DND-41 (cell line): ENCODE data around the gene PPP1R37.

Source experiments
- ATAC-seq: fragments of 200-7000 bp; cut with Tn5 transposase; 3 replicates; pipeline ENCODE4 v1.9.1; 2021; ENCODE audit warnings: low read depth; ENCODE audit not compliant: insufficient read depth
- DNase-seq: peaks from one replicate; pipeline ENCODE4 v3.0.0-alpha.2; 2020
- H2AFZ ChIP-seq: 2 replicates; pipeline ENCODE4 v1.6.0; 2012; ENCODE audit warnings: low read depth, low read length
- H3K27ac ChIP-seq: 2 replicates; pipeline ENCODE4 v1.5.1; 2012; ENCODE audit warnings: low read length, inconsistent platforms
- H3K27me3 ChIP-seq: fragments of 200-600 bp; sonication (generic); 2 replicates; pipeline ENCODE4 v1.6.0; 2012; ENCODE audit warnings: low read length, mild to moderate bottlenecking, inconsistent platforms; ENCODE audit not compliant: insufficient read depth, poor library complexity
- H3K36me3 ChIP-seq: 2 replicates; pipeline ENCODE4 v1.5.1; 2012; ENCODE audit warnings: low read length, inconsistent platforms; ENCODE audit not compliant: insufficient read depth
- H3K4me1 ChIP-seq: 2 replicates; pipeline ENCODE4 v1.5.1; 2012; ENCODE audit warnings: mild to moderate bottlenecking, low read length; ENCODE audit not compliant: insufficient read depth
- H3K4me2 ChIP-seq: 2 replicates; pipeline ENCODE4 v1.6.0; 2012; ENCODE audit warnings: mild to moderate bottlenecking, moderate library complexity, low read length, inconsistent platforms; ENCODE audit not compliant: insufficient read depth
- H3K4me3 ChIP-seq, 2 experiments: fragments of 200-600 bp in 1 of 2; shearing (Covaris generic) in 1 of 2; 2 replicates each; pipeline ENCODE4 v1.5.1; 2012 to 2016; ENCODE audit warnings: inconsistent platforms in 2 of 2, low read length in 2 of 2, mild to moderate bottlenecking in 2 of 2, low read depth in 1 of 2, moderate library complexity in 1 of 2
- H3K79me2 ChIP-seq: 2 replicates; pipeline ENCODE4 v1.6.0; 2012; ENCODE audit warnings: low read length, inconsistent platforms; ENCODE audit not compliant: insufficient read depth
- H3K9ac ChIP-seq: 2 replicates; pipeline ENCODE4 v1.6.0; 2012; ENCODE audit warnings: low read depth, mild to moderate bottlenecking, inconsistent platforms, low read length, moderate library complexity
- H3K9me3 ChIP-seq: 2 replicates; pipeline ENCODE4 v1.5.1; 2012; ENCODE audit warnings: low read length, moderate library complexity, mild to moderate bottlenecking, inconsistent platforms; ENCODE audit not compliant: insufficient read depth, severe bottlenecking
- H4K20me1 ChIP-seq: 2 replicates; pipeline ENCODE4 v1.6.0; 2012; ENCODE audit warnings: low read length; ENCODE audit not compliant: insufficient read depth
- CTCF ChIP-seq: IDR thresholded peaks from 2 replicates; pipeline ENCODE4 v1.5.1; 2012; ENCODE audit warnings: borderline replicate concordance, low read length, moderate library complexity, mild to moderate bottlenecking; ENCODE audit not compliant: poor library complexity, severe bottlenecking; ENCODE audit errors: extremely low read depth
- EZH2 ChIP-seq: IDR thresholded peaks from 3 replicates; pipeline ENCODE4 v1.6.1; 2012; ENCODE audit warnings: borderline replicate concordance, low read depth, mild to moderate bottlenecking, moderate library complexity, low read length, inconsistent platforms; ENCODE audit not compliant: severe bottlenecking

Gene PPP1R37

GRCh38 chr19:45128146-45128545 lies 35.2 kb downstream of the PPP1R37 start:
- peaks cover 86% of the 10 kb centered on the region for H3K79me2 ChIP-seq
- H4K20me1 ChIP-seq, result peaks cover 74% of the 10 kb centered on the region
- H3K36me3 ChIP-seq, result peaks cover 9% of the 10 kb centered on the region
- no peak overlapping the region for H2AFZ ChIP-seq
- H3K9ac ChIP-seq, result no peak overlapping the region
- no peaks in the 10 kb centered on the region for H3K9me3 ChIP-seq
- TF ChIP-seq CTCF (no peak), EZH2 (no peak)
- no peaks in the 10 kb centered on the region for H3K27me3 ChIP-seq
- no peak overlapping the region for H3K4me2 ChIP-seq
- H3K4me3 ChIP-seq, result no peak overlapping the region
- DNase-seq (no peak), ATAC-seq (no peak)
- H3K27ac ChIP-seq, result no peak overlapping the region
- H3K4me1 ChIP-seq, result no peaks in the 10 kb centered on the region

- DNase-seq (no peak), ATAC-seq (no peak)
- peaks cover 9% of the 10 kb centered on the region for H3K36me3 ChIP-seq
- H3K79me2 ChIP-seq, result peaks cover 86% of the 10 kb centered on the region
- no peak overlapping the region for H3K27ac ChIP-seq
- H3K9ac ChIP-seq, result no peak overlapping the region
- H3K27me3 ChIP-seq, result no peaks in the 10 kb centered on the region
- no peak overlapping the region for H2AFZ ChIP-seq
- no peaks in the 10 kb centered on the region for H3K9me3 ChIP-seq
- TF ChIP-seq CTCF (no peak), EZH2 (no peak)
- H3K4me3 ChIP-seq, result no peak overlapping the region
- peaks cover 74% of the 10 kb centered on the region for H4K20me1 ChIP-seq
- no peak overlapping the region for H3K4me2 ChIP-seq
- no peaks in the 10 kb centered on the region for H3K4me1 ChIP-seq
Observed at GRCh38 chr19:45128806-45129205, 35.8 kb downstream of the PPP1R37 start.

GRCh38 chr19:45130236-45130635 lies 37.3 kb downstream of the PPP1R37 start:
- no peak for DNase-seq
- H3K36me3 ChIP-seq, result peaks cover 9% of the 10 kb centered on the region; the same call in 1 of the 2 replicates
- no peak overlapping the region for H3K4me2 ChIP-seq
- no peak for ATAC-seq
- no peak overlapping the region for H3K27ac ChIP-seq
- H3K27me3 ChIP-seq, result no peaks in the 10 kb centered on the region
- TF ChIP-seq EZH2, result no peak
- no peak for TF ChIP-seq CTCF
- H3K79me2 ChIP-seq, result peaks cover 87% of the 10 kb centered on the region
- no peaks in the 10 kb centered on the region for H3K9me3 ChIP-seq
- H2AFZ ChIP-seq, result no peak overlapping the region
- H3K4me1 ChIP-seq, result no peaks in the 10 kb centered on the region
- H3K4me3 ChIP-seq, result no peak overlapping the region
- no peak overlapping the region for H3K9ac ChIP-seq
- H4K20me1 ChIP-seq, result peaks cover 73% of the 10 kb centered on the region
